Gastroesophageal sphincter (tissue), 3 donors: Measurements from ENCODE around the gene COMMD7.

ENCODE experiments used
- EP300 ChIP-seq: sonication (generic); formaldehyde crosslinking; IDR thresholded peaks from one replicate; pipeline ENCODE4 v1.6.1; 2017; ENCODE audit warnings: antibody characterized with exemption, mild to moderate bottlenecking
- POLR2A ChIP-seq, 2 donors: fragments of 450-650 bp; IDR thresholded peaks; one replicate each; pipeline ENCODE4 v1.6.1; 2017; ENCODE audit warnings: antibody characterized with exemption in 2 of 2, mild to moderate bottlenecking in 2 of 2, moderate library complexity in 1 of 2
- POLR2AphosphoS5 ChIP-seq: sonication (generic); formaldehyde crosslinking; IDR thresholded peaks from one replicate; pipeline ENCODE4 v1.6.1; 2017; ENCODE audit warnings: antibody characterized with exemption
- TF ChIP-seq, protein P1 (sequence below), 4 experiments: fragments of 200-600 bp in 2 of 4; fragments of 450-650 bp in 2 of 4; sonication (generic) in 1 of 4; IDR thresholded peaks; one replicate each; pipeline ENCODE4 v1.5.1; 2017 to 2019; ENCODE audit warnings: antibody characterized with exemption in 4 of 4, mild to moderate bottlenecking in 2 of 4, moderate library complexity in 2 of 4

DNA sequence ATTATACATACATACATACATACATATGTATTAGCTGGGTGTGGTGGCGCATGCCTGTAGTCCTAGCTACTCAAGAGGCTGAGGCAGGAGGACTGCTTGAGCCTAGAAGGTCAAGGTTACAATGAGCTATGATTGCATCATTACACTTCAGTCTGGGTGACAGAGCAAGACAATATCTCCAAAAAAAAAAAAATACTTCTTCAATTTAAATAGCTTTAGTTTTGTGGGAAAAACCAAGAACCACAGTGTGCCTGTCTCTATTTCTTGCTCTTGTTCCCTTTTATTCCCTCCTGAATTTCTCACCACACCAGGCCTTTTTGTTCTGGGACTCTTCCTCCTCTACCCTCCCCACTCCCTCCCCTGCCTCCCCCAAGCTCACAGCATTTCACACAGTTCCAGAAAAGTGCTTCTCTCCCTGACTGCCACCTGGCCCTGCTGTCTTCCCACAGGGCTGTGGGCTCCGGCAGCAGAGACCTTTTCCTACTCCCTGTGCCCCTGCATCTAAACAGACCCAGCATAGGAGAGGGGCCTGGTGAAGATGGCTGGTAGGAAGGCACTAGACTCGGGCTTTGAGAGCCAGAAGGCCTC is 70.8 kb downstream of the COMMD7 start:
- TF ChIP-seq POLR2AphosphoS5: no peak
- TF ChIP-seq, protein P1, sequence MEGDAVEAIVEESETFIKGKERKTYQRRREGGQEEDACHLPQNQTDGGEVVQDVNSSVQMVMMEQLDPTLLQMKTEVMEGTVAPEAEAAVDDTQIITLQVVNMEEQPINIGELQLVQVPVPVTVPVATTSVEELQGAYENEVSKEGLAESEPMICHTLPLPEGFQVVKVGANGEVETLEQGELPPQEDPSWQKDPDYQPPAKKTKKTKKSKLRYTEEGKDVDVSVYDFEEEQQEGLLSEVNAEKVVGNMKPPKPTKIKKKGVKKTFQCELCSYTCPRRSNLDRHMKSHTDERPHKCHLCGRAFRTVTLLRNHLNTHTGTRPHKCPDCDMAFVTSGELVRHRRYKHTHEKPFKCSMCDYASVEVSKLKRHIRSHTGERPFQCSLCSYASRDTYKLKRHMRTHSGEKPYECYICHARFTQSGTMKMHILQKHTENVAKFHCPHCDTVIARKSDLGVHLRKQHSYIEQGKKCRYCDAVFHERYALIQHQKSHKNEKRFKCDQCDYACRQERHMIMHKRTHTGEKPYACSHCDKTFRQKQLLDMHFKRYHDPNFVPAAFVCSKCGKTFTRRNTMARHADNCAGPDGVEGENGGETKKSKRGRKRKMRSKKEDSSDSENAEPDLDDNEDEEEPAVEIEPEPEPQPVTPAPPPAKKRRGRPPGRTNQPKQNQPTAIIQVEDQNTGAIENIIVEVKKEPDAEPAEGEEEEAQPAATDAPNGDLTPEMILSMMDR (IDR thresholded peaks at IDR 0.05): no peak
- TF ChIP-seq POLR2A (IDR thresholded peaks at IDR 0.05): no peak
- no peak for TF ChIP-seq EP300
